ENCODE measurements around the gene CELA3A.

DNA sequence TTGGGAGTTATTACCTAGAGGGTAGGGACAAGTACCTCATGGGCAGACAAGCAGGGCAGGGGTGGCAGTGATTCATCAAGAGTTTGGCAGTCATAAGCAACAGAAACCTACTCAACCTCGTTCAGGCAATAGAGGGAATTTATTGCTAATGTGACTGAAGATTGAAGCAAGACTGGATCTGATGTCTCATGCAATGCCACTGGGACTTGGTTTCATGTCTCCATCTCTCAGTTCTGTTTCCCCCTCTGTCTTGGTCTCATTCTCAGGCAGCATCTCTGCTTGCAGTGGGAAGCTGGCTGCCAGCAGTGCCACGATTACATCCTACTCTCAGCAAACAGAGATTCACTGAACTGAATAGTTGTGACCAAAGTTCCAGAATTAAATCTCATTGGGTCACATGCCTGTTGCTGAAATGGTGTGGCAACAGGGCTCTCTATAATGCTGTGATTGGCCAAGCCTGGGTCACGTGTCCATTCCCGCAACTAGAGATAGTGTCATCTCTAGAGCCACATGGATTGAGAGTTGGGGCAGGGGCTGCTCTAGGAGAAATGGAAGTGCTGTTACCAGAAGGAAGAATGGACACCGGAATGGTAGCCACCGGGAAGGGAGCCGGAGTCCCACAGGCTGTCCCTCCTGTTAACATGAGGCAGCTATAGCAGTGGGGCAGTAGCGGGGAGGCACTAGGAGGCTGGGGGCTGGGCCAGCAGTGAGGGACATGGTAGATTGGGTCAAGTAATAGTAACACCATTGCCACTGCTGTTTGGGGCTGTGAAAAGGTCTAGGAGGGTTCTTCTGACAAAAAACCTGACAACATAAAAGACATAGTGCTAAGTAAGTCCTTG, 47.1 kb downstream of the CELA3A start:
- TF ChIP-seq, protein P1, sequence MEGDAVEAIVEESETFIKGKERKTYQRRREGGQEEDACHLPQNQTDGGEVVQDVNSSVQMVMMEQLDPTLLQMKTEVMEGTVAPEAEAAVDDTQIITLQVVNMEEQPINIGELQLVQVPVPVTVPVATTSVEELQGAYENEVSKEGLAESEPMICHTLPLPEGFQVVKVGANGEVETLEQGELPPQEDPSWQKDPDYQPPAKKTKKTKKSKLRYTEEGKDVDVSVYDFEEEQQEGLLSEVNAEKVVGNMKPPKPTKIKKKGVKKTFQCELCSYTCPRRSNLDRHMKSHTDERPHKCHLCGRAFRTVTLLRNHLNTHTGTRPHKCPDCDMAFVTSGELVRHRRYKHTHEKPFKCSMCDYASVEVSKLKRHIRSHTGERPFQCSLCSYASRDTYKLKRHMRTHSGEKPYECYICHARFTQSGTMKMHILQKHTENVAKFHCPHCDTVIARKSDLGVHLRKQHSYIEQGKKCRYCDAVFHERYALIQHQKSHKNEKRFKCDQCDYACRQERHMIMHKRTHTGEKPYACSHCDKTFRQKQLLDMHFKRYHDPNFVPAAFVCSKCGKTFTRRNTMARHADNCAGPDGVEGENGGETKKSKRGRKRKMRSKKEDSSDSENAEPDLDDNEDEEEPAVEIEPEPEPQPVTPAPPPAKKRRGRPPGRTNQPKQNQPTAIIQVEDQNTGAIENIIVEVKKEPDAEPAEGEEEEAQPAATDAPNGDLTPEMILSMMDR (conservative IDR thresholded peaks at IDR 0.05 in 1 of 2, IDR thresholded peaks at IDR 0.05 in 1 of 2; ENCODE audit: extremely low read depth in 1 of 2, insufficient read depth in 1 of 2, low read depth in 1 of 2, low read length in 2 of 2), result no peak
- no peak for TF ChIP-seq EZH2 (IDR thresholded peaks at IDR 0.05; ENCODE audit: borderline replicate concordance, low read length)
